ENCODE results near the gene NPC1.

NPC1 gene

GRCh38 chr18:23584019-23584983 lies 2.0 kb downstream of the NPC1 start:
- H3K4me3 ChIP-seq (ENCODE audit: severe bottlenecking): peak overlapping the region; percentile 59
- peaks cover 53% of the 10 kb centered on the region for H3K4me1 ChIP-seq (ENCODE audit: insufficient read depth, poor library complexity, severe bottlenecking)
- peak overlapping the region; percentile 94 for H3K27ac ChIP-seq (ENCODE audit: poor library complexity, severe bottlenecking)
- peaks cover 46% of the 10 kb centered on the region for H3K36me3 ChIP-seq (ENCODE audit: low read depth)
- no peak for ATAC-seq (ENCODE audit: low read depth)
- no peaks in the 10 kb centered on the region for H3K27me3 ChIP-seq (ENCODE audit: insufficient read depth, poor library complexity, severe bottlenecking)
- no peak for DNase-seq (ENCODE audit: low spot score)
- H3K9me3 ChIP-seq (ENCODE audit: severe bottlenecking): no peaks in the 10 kb centered on the region
- TF ChIP-seq CTCF (IDR thresholded peaks at IDR 0.05; ENCODE audit: poor library complexity, severe bottlenecking): no peak

GRCh38 chr18:23583071-23583865 lies 3.0 kb downstream of the NPC1 start:
- Histone ChIP-seq H3K4me1 (ENCODE audit: insufficient read depth, poor library complexity, severe bottlenecking) (peaks cover 47% of the 10 kb centered on the region), H3K4me3 (ENCODE audit: severe bottlenecking) (no peak overlapping the region), H3K9me3 (ENCODE audit: severe bottlenecking) (no peaks in the 10 kb centered on the region), H3K27me3 (ENCODE audit: insufficient read depth, poor library complexity, severe bottlenecking) (no peaks in the 10 kb centered on the region), H3K36me3 (ENCODE audit: low read depth) (peaks cover 54% of the 10 kb centered on the region), H3K27ac (ENCODE audit: poor library complexity, severe bottlenecking) (peak overlapping the region; percentile 94)
- ATAC-seq (ENCODE audit: low read depth) (no peak), DNase-seq (ENCODE audit: low spot score) (no peak)
- no peak for TF ChIP-seq CTCF (IDR thresholded peaks at IDR 0.05; ENCODE audit: poor library complexity, severe bottlenecking)

- no peak for TF ChIP-seq CTCF (IDR thresholded peaks at IDR 0.05; ENCODE audit: poor library complexity, severe bottlenecking)
- H3K4me3 ChIP-seq (ENCODE audit: severe bottlenecking): no peak overlapping the region
- peaks cover 61% of the 10 kb centered on the region for H3K36me3 ChIP-seq (ENCODE audit: low read depth)
- peaks cover 43% of the 10 kb centered on the region for H3K4me1 ChIP-seq (ENCODE audit: insufficient read depth, poor library complexity, severe bottlenecking)
- no peak for DNase-seq (ENCODE audit: low spot score)
- H3K27ac ChIP-seq (ENCODE audit: poor library complexity, severe bottlenecking): peak overlapping the region; percentile 2
- H3K9me3 ChIP-seq (ENCODE audit: severe bottlenecking): no peaks in the 10 kb centered on the region
- H3K27me3 ChIP-seq (ENCODE audit: insufficient read depth, poor library complexity, severe bottlenecking): no peaks in the 10 kb centered on the region
- ATAC-seq (ENCODE audit: low read depth): no peak
Measured at GRCh38 chr18:23580677-23581367, 5.5 kb downstream of the NPC1 start.

- DNase-seq (ENCODE audit: low spot score) (no peak), ATAC-seq (ENCODE audit: low read depth) (peak; percentile 22; the same call in 2 of the 3 replicates)
- H3K36me3 ChIP-seq (ENCODE audit: low read depth): peaks cover 70% of the 10 kb centered on the region
- H3K27ac ChIP-seq (ENCODE audit: poor library complexity, severe bottlenecking): no peak overlapping the region
- no peak overlapping the region for H3K4me3 ChIP-seq (ENCODE audit: severe bottlenecking)
- H3K4me1 ChIP-seq (ENCODE audit: insufficient read depth, poor library complexity, severe bottlenecking): peaks cover 44% of the 10 kb centered on the region
- H3K27me3 ChIP-seq (ENCODE audit: insufficient read depth, poor library complexity, severe bottlenecking): no peaks in the 10 kb centered on the region
- no peaks in the 10 kb centered on the region for H3K9me3 ChIP-seq (ENCODE audit: severe bottlenecking)
- no peak for TF ChIP-seq CTCF (IDR thresholded peaks at IDR 0.05; ENCODE audit: poor library complexity, severe bottlenecking)
Measured at GRCh38 chr18:23578891-23579653, 7.2 kb downstream of the NPC1 start.

All from RWPE2 (cell line).